ENCODE data around the gene MRPL52.

Gene MRPL52

DNA sequence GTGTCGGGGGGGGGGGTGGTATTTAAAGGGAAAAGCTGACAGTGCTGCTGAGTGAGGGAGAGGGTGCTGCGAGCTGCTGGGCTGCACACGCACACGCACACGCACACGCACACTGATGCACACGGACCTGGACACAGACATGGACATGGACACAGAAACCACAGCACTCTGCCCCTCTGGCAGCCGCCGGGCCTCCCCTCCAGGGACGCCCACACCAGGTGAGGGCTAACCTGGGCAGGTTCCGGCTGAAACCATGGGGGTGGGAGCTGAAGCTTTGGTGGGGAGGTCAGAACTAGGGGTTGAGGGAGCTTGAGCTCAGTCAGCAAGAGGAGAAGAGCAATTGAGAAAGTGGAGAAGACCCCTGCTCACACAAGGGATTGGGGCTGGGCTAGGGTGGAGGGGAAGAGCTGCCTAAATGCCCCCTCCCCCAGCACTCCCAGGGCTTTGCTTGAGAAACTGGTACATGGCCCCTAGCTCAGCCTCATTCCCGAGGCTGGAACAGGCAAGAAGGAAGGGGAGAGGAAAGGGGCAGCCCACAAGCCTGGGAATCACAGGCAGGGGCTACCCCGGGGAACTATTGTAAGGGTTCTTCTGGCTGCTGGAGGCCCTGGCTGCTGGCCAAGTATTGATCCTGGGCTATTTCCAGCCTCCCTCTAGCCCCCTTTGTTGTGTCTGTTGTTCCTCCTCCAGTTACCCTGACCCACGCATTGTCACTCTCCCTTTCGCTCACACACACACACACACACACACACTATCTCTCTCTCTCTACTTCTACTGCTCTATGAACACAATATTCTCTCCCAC is 53.7 kb downstream of the MRPL52 start, which contains the start of gene REM2:
Gene REM2 (plus strand): TSS at position 50 of the 804 bp plus-strand sequence. CDS start 66 bp downstream, at position 116.
- DNase-seq, result no peak

DNA sequence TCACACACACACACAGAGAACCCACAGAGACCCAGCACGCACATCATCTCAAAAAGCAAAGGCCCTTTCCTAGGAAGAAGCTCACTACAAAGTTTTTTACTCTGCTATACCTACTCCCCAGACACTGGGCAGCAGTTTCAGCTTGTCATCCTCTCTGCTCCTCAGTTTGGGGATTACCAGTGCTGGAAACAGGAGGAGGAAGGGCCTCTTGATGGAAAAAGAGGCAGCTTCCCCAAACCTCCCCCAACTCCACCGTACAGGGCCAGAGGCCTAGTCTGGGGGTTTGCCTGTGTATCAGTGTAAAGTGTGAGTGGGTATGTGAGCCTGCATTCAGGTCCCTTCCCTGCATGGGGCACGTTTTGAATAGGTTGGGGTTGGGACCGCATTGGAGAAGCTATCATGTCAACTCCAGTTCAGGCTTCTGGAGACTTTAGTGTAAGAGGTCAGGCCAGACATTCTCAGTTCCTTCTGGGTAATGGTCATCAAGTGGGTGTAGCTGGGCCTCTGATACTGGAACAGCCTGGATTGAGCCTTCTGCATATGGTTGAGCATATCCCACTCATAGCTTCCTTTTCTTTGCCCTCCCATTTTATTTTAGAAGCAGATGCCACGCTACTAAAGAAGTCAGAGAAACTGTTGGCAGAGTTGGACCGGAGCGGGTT is 54.5 kb downstream of the MRPL52 start:
- DNase-seq, result no peak

Measured in activated CD4-positive, alpha-beta T cell treated with anti-CD3 and anti-CD28 coated beads for 4 hours (primary cell).